Astrocyte (in vitro differentiated cells and primary cell): ENCODE results near the gene AOAH.

ENCODE experiments used
- CTCF ChIP-seq: IDR thresholded peaks from 2 replicates; pipeline ENCODE4 v1.5.1; 2011; ENCODE audit warnings: low read depth, mild to moderate bottlenecking, inconsistent platforms, low read length, moderate library complexity; ENCODE audit not compliant: insufficient read depth
- EZH2 ChIP-seq: IDR thresholded peaks from 2 replicates; pipeline ENCODE4 v1.6.1; 2012; ENCODE audit warnings: mild to moderate bottlenecking, low read length, inconsistent platforms; ENCODE audit not compliant: insufficient read depth

GRCh38 chr7:36726806-36727503 lies 2.7 kb upstream of the AOAH start:
- TF ChIP-seq CTCF: no peak
- no peak for TF ChIP-seq EZH2
